Spleen (tissue), 7 donors: ENCODE measurements around the gene KCNB1.

ENCODE experiments used
- POLR2AphosphoS5 ChIP-seq, 3 donors: sonication (generic); formaldehyde crosslinking; IDR thresholded peaks; one replicate each; pipeline ENCODE4 v1.5.1; 2017; ENCODE audit warnings: antibody characterized with exemption in 3 of 3
- TF ChIP-seq, protein P1 (sequence below), 11 experiments: fragments of 200-600 bp in 7 of 11; fragments of 450-650 bp in 4 of 11; sonication (generic) in 4 of 11; IDR thresholded peaks in 8 of 11; conservative IDR thresholded peaks in 3 of 11; 1 replicate in 7 of 11; 2 replicates in 4 of 11; pipeline versions ENCODE4 v1.4.0 to v1.8.0; 2016 to 2021; ENCODE audit warnings: antibody characterized with exemption in 11 of 11, inconsistent platforms in 4 of 11, mild to moderate bottlenecking in 1 of 11
- donor health status: DM: no; HTN: no; CAD: no; lungs with moderate emphysema.
- donor health status: DM: no; HTN: no; CAD: no.
- donor health status: DM: no; HTN: no; CAD: no.

DNA sequence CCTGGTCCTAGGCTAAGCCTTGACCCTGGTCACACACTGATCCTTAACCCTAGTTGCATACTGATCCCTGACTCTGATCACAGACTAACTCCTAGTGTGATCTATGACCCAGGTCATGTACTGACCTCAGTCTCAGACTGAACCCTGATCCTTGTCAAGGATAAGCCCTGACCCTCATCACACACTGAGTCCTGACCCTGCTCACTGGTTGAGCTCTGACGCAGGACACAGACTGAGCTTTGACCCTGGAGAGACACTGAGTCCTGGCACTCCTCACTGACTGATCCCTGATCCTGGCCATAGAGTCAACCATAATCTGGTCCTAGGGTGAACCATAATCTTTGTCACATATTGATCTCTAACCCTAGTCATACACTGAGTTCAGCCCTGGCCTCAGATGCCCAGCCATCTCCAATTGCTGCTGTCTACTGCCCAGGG is 37.9 kb downstream of the KCNB1 start:
- TF ChIP-seq, protein P1, sequence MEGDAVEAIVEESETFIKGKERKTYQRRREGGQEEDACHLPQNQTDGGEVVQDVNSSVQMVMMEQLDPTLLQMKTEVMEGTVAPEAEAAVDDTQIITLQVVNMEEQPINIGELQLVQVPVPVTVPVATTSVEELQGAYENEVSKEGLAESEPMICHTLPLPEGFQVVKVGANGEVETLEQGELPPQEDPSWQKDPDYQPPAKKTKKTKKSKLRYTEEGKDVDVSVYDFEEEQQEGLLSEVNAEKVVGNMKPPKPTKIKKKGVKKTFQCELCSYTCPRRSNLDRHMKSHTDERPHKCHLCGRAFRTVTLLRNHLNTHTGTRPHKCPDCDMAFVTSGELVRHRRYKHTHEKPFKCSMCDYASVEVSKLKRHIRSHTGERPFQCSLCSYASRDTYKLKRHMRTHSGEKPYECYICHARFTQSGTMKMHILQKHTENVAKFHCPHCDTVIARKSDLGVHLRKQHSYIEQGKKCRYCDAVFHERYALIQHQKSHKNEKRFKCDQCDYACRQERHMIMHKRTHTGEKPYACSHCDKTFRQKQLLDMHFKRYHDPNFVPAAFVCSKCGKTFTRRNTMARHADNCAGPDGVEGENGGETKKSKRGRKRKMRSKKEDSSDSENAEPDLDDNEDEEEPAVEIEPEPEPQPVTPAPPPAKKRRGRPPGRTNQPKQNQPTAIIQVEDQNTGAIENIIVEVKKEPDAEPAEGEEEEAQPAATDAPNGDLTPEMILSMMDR (IDR thresholded peaks at IDR 0.05 in 8 of 11, conservative IDR thresholded peaks at IDR 0.05 in 3 of 11): no peak
- peak in 2 of 3 donors; percentile 21 to 28 for TF ChIP-seq POLR2AphosphoS5 (IDR thresholded peaks at IDR 0.05)
